Panc1 (cell line): Measurements from ENCODE around the gene MUCL3. TPM values are rescaled to one million over a fixed set of nuclear protein-coding genes. Genes with fewer than 3 reads are reported as not detected.

Source experiments
- ATAC-seq: fragments of 200-7000 bp; cut with Tn5 transposase; 2 replicates; pipeline ENCODE4 v1.9.1; 2020; ENCODE audit warnings: mild to moderate bottlenecking, moderate library complexity
- BruUV-seq: library from RNA; stranded (reverse); fragments of 400-500 nt; replicated peaks from 2 replicates; lab custom pipeline; 2021; lab: Mats Ljungman, UMichigan
- CTCF ChIA-PET: fragments of 300-600 bp; sonication (Branson Sonifier 250); formaldehyde crosslinking; loops from one replicate; lab custom pipeline; 2022; ENCODE audit warnings: antibody characterized with exemption; lab: Charles Lee
- POLR2A ChIA-PET: fragments of 300-600 bp; sonication (Branson Sonifier 250); formaldehyde crosslinking; loops from one replicate; lab custom pipeline; 2022; ENCODE audit warnings: antibody characterized with exemption; lab: Charles Lee
- DNase-seq: peaks from one replicate; pipeline ENCODE4 v3.0.0-alpha.2; 2010; ENCODE audit warnings: low read depth, low spot score
- H3K27ac ChIP-seq: 2 replicates; pipeline ENCODE4 v1.5.1; 2011; ENCODE audit warnings: mild to moderate bottlenecking, low read length, inconsistent platforms
- H3K27me3 ChIP-seq: fragments of 200-500 bp; sonication (Bioruptor generic); 2 replicates; pipeline ENCODE4 v1.6.0; 2014; ENCODE audit warnings: low read length, inconsistent platforms; ENCODE audit not compliant: control insufficient read depth, insufficient read depth
- H3K36me3 ChIP-seq: fragments of 200-500 bp; sonication (Bioruptor generic); 2 replicates; pipeline ENCODE4 v1.5.1; 2014; ENCODE audit warnings: inconsistent platforms, mild to moderate bottlenecking, low read length, moderate library complexity; ENCODE audit not compliant: control insufficient read depth, insufficient read depth
- H3K4me1 ChIP-seq: 2 replicates; pipeline ENCODE4 v1.5.1; 2011; ENCODE audit warnings: inconsistent platforms, mild to moderate bottlenecking, low read length, moderate library complexity; ENCODE audit not compliant: control insufficient read depth, insufficient read depth
- H3K4me3 ChIP-seq, 2 experiments: 2 replicates each; pipeline ENCODE4 v1.5.1; 2011 to 2012; ENCODE audit warnings: low read depth in 2 of 2, low read length in 2 of 2, mild to moderate bottlenecking in 2 of 2, inconsistent platforms in 1 of 2, moderate library complexity in 1 of 2
- H3K9me3 ChIP-seq: fragments of 200-500 bp; sonication (Bioruptor generic); 2 replicates; pipeline ENCODE4 v1.5.1; 2014; ENCODE audit warnings: low read depth, mild to moderate bottlenecking, inconsistent platforms, low read length, moderate library complexity; ENCODE audit not compliant: control insufficient read depth, insufficient read depth
- POLR2AphosphoS5 ChIP-seq: IDR thresholded peaks from 2 replicates; pipeline ENCODE4 v1.6.1; 2012; ENCODE audit warnings: mild to moderate bottlenecking, low read depth, low read length, moderate library complexity
- SIN3A ChIP-seq: IDR thresholded peaks from 2 replicates; pipeline ENCODE4 v1.6.1; 2012; ENCODE audit warnings: low read depth, mild to moderate bottlenecking, low read length, moderate library complexity, borderline replicate concordance; ENCODE audit not compliant: insufficient read depth
- TCF7L2 ChIP-seq: IDR thresholded peaks from 2 replicates; pipeline ENCODE4 v1.6.1; 2011; ENCODE audit warnings: mild to moderate bottlenecking, low read depth, low read length, inconsistent platforms
- in situ Hi-C: cut with HindIII; loops from 2 replicates; pipeline ENCODE4 v1.10.0; 2016; ENCODE audit warnings: low sequenced_read_pairs, low pct_unique_long_range_greater_than_20kb
- intact Hi-C: fragments of 100-400 bp; cut with micrococcal nuclease; formaldehyde crosslinking; loops from one replicate; pipeline ENCODE4 v1.10.0; 2022; ENCODE audit not compliant: unreplicated experiment
- total RNA-seq: library from RNA; stranded (reverse); gene quantifications from one replicate; pipeline ENCODE4 v1.2.1, GENCODE V29; 2021; ENCODE audit not compliant: unreplicated experiment
- TF ChIP-seq, protein P1 (sequence below), 2 experiments: IDR thresholded peaks; 2 replicates each; pipeline ENCODE4 v1.6.1; 2011 to 2012; ENCODE audit warnings: low read depth in 2 of 2, control low read depth in 1 of 2, low read length in 1 of 2, mild to moderate bottlenecking in 1 of 2, moderate library complexity in 1 of 2; ENCODE audit not compliant: insufficient read depth in 1 of 2
- TF ChIP-seq, protein P2 (sequence below): fragments of 450-650 bp; IDR thresholded peaks from 2 replicates; pipeline ENCODE4 v1.5.1; 2017; ENCODE audit warnings: mild to moderate bottlenecking

Gene MUCL3
- total RNA-seq, 1 experiment from 2014 or later, result not detected

DNA sequence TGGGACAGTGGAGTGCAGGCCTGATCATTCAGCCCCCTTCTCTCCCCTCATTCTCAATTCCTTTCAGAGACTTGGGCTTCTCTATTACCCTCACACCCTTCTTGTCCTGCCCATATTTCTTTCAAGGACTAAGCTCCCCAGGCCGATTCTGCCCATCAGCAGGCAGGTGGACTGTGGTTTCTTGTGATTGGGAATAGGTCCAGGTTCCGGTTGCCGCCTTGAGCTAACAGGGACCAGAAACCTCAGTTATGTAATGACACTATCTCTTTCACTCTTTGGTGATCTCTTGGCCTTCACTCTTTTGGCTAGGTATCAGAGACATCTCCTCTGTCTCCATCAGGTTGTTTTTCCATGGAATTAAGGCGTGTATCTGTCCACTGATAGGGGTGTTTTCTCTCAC lies 6.5 kb downstream of the MUCL3 start:
- H3K27ac ChIP-seq, result no peak overlapping the region
- ChIA-PET POLR2A (no interaction called here), CTCF (no interaction called here)
- H3K4me1 ChIP-seq, result peaks cover 7% of the 10 kb centered on the region; the same call in 1 of the 2 replicates
- no peaks in the 10 kb centered on the region for H3K36me3 ChIP-seq
- peaks cover 15% of the 10 kb centered on the region for H3K27me3 ChIP-seq
- intact Hi-C loops (no loop called here), in situ Hi-C loops (no loop called here)
- DNase-seq (no peak), ATAC-seq (no peak)
- no peaks in the 10 kb centered on the region for H3K9me3 ChIP-seq
- no peak for TF ChIP-seq SIN3A
- TF ChIP-seq, protein P1, sequence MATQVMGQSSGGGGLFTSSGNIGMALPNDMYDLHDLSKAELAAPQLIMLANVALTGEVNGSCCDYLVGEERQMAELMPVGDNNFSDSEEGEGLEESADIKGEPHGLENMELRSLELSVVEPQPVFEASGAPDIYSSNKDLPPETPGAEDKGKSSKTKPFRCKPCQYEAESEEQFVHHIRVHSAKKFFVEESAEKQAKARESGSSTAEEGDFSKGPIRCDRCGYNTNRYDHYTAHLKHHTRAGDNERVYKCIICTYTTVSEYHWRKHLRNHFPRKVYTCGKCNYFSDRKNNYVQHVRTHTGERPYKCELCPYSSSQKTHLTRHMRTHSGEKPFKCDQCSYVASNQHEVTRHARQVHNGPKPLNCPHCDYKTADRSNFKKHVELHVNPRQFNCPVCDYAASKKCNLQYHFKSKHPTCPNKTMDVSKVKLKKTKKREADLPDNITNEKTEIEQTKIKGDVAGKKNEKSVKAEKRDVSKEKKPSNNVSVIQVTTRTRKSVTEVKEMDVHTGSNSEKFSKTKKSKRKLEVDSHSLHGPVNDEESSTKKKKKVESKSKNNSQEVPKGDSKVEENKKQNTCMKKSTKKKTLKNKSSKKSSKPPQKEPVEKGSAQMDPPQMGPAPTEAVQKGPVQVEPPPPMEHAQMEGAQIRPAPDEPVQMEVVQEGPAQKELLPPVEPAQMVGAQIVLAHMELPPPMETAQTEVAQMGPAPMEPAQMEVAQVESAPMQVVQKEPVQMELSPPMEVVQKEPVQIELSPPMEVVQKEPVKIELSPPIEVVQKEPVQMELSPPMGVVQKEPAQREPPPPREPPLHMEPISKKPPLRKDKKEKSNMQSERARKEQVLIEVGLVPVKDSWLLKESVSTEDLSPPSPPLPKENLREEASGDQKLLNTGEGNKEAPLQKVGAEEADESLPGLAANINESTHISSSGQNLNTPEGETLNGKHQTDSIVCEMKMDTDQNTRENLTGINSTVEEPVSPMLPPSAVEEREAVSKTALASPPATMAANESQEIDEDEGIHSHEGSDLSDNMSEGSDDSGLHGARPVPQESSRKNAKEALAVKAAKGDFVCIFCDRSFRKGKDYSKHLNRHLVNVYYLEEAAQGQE (IDR thresholded peaks at IDR 0.05; ENCODE audit: insufficient read depth in 1 of 2, low read depth in 2 of 2, low read length in 1 of 2), result no peak
- TF ChIP-seq, protein P2, sequence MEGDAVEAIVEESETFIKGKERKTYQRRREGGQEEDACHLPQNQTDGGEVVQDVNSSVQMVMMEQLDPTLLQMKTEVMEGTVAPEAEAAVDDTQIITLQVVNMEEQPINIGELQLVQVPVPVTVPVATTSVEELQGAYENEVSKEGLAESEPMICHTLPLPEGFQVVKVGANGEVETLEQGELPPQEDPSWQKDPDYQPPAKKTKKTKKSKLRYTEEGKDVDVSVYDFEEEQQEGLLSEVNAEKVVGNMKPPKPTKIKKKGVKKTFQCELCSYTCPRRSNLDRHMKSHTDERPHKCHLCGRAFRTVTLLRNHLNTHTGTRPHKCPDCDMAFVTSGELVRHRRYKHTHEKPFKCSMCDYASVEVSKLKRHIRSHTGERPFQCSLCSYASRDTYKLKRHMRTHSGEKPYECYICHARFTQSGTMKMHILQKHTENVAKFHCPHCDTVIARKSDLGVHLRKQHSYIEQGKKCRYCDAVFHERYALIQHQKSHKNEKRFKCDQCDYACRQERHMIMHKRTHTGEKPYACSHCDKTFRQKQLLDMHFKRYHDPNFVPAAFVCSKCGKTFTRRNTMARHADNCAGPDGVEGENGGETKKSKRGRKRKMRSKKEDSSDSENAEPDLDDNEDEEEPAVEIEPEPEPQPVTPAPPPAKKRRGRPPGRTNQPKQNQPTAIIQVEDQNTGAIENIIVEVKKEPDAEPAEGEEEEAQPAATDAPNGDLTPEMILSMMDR, result no peak
- no peak for TF ChIP-seq TCF7L2
- no peak for TF ChIP-seq POLR2AphosphoS5
- no TSS peak for BruUV-seq
- no peak overlapping the region for H3K4me3 ChIP-seq

DNA sequence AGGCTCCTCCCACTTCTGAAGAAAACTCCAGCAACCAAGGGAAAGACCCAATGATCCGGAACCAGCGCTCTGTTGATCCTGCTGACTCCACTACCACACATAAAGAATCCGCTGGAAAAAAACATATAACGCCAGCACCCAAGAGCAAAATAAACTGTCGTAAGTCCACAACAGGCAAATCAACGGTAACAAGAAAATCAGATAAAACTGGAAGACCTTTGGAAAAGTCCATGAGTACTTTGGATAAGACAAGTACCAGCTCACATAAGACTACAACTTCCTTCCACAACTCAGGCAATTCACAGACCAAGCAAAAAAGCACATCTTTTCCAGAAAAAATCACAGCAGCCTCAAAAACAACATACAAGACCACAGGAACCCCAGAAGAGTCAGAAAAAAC lies 8.0 kb downstream of the MUCL3 start:
- BruUV-seq, result no TSS peak
- H3K9me3 ChIP-seq, result no peaks in the 10 kb centered on the region
- DNase-seq (no peak), ATAC-seq (no peak)
- H3K27me3 ChIP-seq, result peaks cover 13% of the 10 kb centered on the region
- POLR2A ChIA-PET, result no interaction called here
- H3K4me3 ChIP-seq, result no peak overlapping the region
- in situ Hi-C loops (no loop called here), intact Hi-C loops (no loop called here)
- H3K27ac ChIP-seq, result no peak overlapping the region
- H3K36me3 ChIP-seq, result no peaks in the 10 kb centered on the region
- no peaks in the 10 kb centered on the region for H3K4me1 ChIP-seq
- CTCF ChIA-PET, result no interaction called here
- no peak for TF ChIP-seq POLR2AphosphoS5
- TF ChIP-seq, protein P2, result no peak
- no peak for TF ChIP-seq SIN3A
- TF ChIP-seq TCF7L2, result no peak
- TF ChIP-seq, protein P1 (IDR thresholded peaks at IDR 0.05; ENCODE audit: insufficient read depth in 1 of 2, low read depth in 2 of 2, low read length in 1 of 2), result no peak
